K562 (cell line): ENCODE results near the gene EDA. TPM values are rescaled to one million over a fixed set of nuclear protein-coding genes. Genes with fewer than 3 reads are reported as not detected.

Experiments
- ATAC-seq: fragments of 200-7000 bp; cut with Tn5 transposase; 3 replicates; pipeline ENCODE4 v1.9.1; 2020; ENCODE audit warnings: moderate library complexity
- BruUV-seq: library from RNA; stranded (reverse); fragments of 400-500 nt; replicated peaks from 2 replicates; lab custom pipeline; 2021; lab: Mats Ljungman, UMichigan
- CTCF ChIA-PET: fragments of 300-600 bp; formaldehyde crosslinking; extraction: SDS; loops from one replicate; lab custom pipeline; 2021; ENCODE audit warnings: low intra/inter-chr PET ratio; lab: Yijun Ruan, JAX
- POLR2A ChIA-PET: fragments of 300-600, 350-650 bp; sonication (Branson Sonifier 250); formaldehyde crosslinking; extraction: SDS; loops from one replicate; lab custom pipeline; 2021; ENCODE audit warnings: antibody characterized with exemption, inconsistent platforms; lab: Yijun Ruan, JAX
- DNase-seq, 4 experiments: peaks; one replicate each; pipeline versions ENCODE4 v3.0.0 to v3.0.0-alpha.2; 2011 to 2018; ENCODE audit warnings: low spot score in 3 of 4, mixed read lengths in 3 of 4; ENCODE audit errors: extremely low read depth in 1 of 4
- FAIRE-seq: peaks from 2 replicates; lab custom pipeline; 2011; peaks lifted over from hg19 to GRCh38; lab: Jason Lieb, UNC
- H2AFZ ChIP-seq: 2 replicates; pipeline ENCODE4 v1.6.0; 2011; ENCODE audit warnings: low read depth, low read length, control low read depth, inconsistent platforms
- H3K27ac ChIP-seq: fragments of 200-600 bp; 3 replicates; pipeline ENCODE4 v1.8.0; 2011; ENCODE audit warnings: low read depth, mild to moderate bottlenecking, control low read depth, inconsistent platforms, low read length, moderate library complexity, mixed read lengths; ENCODE audit errors: extremely low read depth
- H3K27me3 ChIP-seq, 2 experiments: fragments of 300-600 bp in 1 of 2; 2 replicates in 1 of 2; 3 replicates in 1 of 2; pipeline versions ENCODE4 v1.6.0 to v1.8.0; 2011; ENCODE audit warnings: inconsistent platforms in 2 of 2, low read length in 2 of 2, mild to moderate bottlenecking in 1 of 2, mixed read lengths in 1 of 2, moderate library complexity in 1 of 2; ENCODE audit not compliant: control insufficient read depth in 2 of 2, insufficient read depth in 2 of 2
- H3K36me3 ChIP-seq: fragments of 300-600 bp; 3 replicates; pipeline ENCODE4 v1.8.0; 2011; ENCODE audit warnings: mild to moderate bottlenecking, low read length, inconsistent platforms; ENCODE audit not compliant: control insufficient read depth, insufficient read depth
- H3K4me1 ChIP-seq, 2 experiments: fragments of 200-600 bp in 1 of 2; replicated peaks in 1 of 2; 2 replicates in 1 of 2; 3 replicates in 1 of 2; pipeline versions ENCODE4 v1.5.1 to v1.8.0; 2011; ENCODE audit warnings: inconsistent platforms in 2 of 2, low read length in 2 of 2, mild to moderate bottlenecking in 1 of 2, mixed read lengths in 1 of 2, moderate library complexity in 1 of 2; ENCODE audit not compliant: control insufficient read depth in 2 of 2, insufficient read depth in 2 of 2
- H3K4me2 ChIP-seq: 2 replicates; pipeline ENCODE4 v1.6.1; 2011; ENCODE audit warnings: low read length, control low read depth, inconsistent platforms, mixed read lengths; ENCODE audit not compliant: insufficient read depth
- H3K4me3 ChIP-seq: fragments of 200-600 bp; sonication (generic), shearing (Covaris generic); 2 replicates; pipeline ENCODE4 v1.5.1; 2016; ENCODE audit warnings: control low read depth, inconsistent platforms
- H3K79me2 ChIP-seq: fragments of 200-600 bp; 3 replicates; pipeline ENCODE4 v1.8.0; 2011; ENCODE audit warnings: low read length, inconsistent platforms; ENCODE audit not compliant: control insufficient read depth, insufficient read depth
- H3K9ac ChIP-seq, 2 experiments: 2 replicates each; pipeline versions ENCODE4 v1.6.0 to v1.6.1; 2011; ENCODE audit warnings: low read depth in 2 of 2, low read length in 2 of 2, control low read depth in 1 of 2, inconsistent platforms in 1 of 2, mild to moderate bottlenecking in 1 of 2, mixed read lengths in 1 of 2; ENCODE audit not compliant: insufficient read depth in 1 of 2
- H3K9me1 ChIP-seq: one replicate; pipeline ENCODE4 v1.6.0; 2011; ENCODE audit warnings: inconsistent platforms, mild to moderate bottlenecking, low read length, moderate library complexity; ENCODE audit not compliant: control insufficient read depth, insufficient read depth
- H3K9me3 ChIP-seq: replicated peaks from 2 replicates; pipeline ENCODE4 v1.5.1; 2011; ENCODE audit warnings: low read depth, low read length, inconsistent platforms; ENCODE audit not compliant: control insufficient read depth, insufficient read depth
- H4K20me1 ChIP-seq: replicated peaks from 2 replicates; pipeline ENCODE4 v1.6.1; 2011; ENCODE audit warnings: low read length, inconsistent platforms, mixed read lengths; ENCODE audit not compliant: control insufficient read depth, insufficient read depth
- BRF2 ChIP-seq: IDR thresholded peaks from 3 replicates; pipeline ENCODE4 v1.6.1; 2011; ENCODE audit warnings: borderline replicate concordance, mild to moderate bottlenecking; ENCODE audit not compliant: insufficient read length, insufficient read depth
- E2F1 ChIP-seq: sonication (generic); formaldehyde crosslinking; IDR thresholded peaks from 2 replicates; pipeline ENCODE4 v1.8.1; 2023; ENCODE audit warnings: mild to moderate bottlenecking, missing genetic modification reagents, moderate library complexity
- NEUROD1 ChIP-seq: fragments of 150-350 bp; IDR thresholded peaks from 2 replicates; pipeline ENCODE4 v1.6.1; 2014; ENCODE audit warnings: borderline replicate concordance, low read length, low read depth; ENCODE audit not compliant: partially characterized antibody
- PHF20 ChIP-seq: fragments of 450-650 bp; IDR thresholded peaks from 2 replicates; pipeline ENCODE4 v1.6.1; 2018; ENCODE audit not compliant: partially characterized antibody
- SMC3 ChIP-seq: conservative IDR thresholded peaks from 2 replicates; pipeline ENCODE4 v1.6.1; 2011; ENCODE audit warnings: low read depth, low read length, improper control_type of control experiment; ENCODE audit not compliant: insufficient read depth
- ZNF696 ChIP-seq: fragments of 250-450 bp; sonication (Bioruptor Pico); conservative IDR thresholded peaks from 2 replicates; pipeline ENCODE4 v1.4.0; 2020; ENCODE audit warnings: mild to moderate bottlenecking, moderate library complexity
- ZNF766 ChIP-seq: fragments of 200-800 bp; sonication (Bioruptor generic); conservative IDR thresholded peaks from 2 replicates; pipeline ENCODE4 v1.6.1; 2016; ENCODE audit warnings: missing genetic modification characterization, missing compliant biosample characterization
- WGBS: fragments of 100-300 bp; shearing (Covaris generic); methylation state at CpG from one replicate; pipeline ENCODE4 v1.1.6; 2016; ENCODE audit warnings: low coverage, mixed read lengths; ENCODE audit not compliant: insufficient coverage; ENCODE audit errors: missing lambda C conversion rate; 5-methylcytosine and 5-hydroxymethylcytosine counted together
- in situ Hi-C: fragments of 300-500 bp; cut with MboI; formaldehyde crosslinking; loops from 4 replicates; pipeline ENCODE4 v1.15.0; 2018; ENCODE audit warnings: inconsistent platforms, mixed read lengths
- intact Hi-C: fragments of 100-400 bp; cut with micrococcal nuclease; formaldehyde crosslinking; loops from 2 replicates; pipeline ENCODE4 v1.14.2; 2022
- polyA plus RNA-seq, 8 experiments: library from polyadenylated mRNA; depleted of rRNA in 4 of 8; stranded (reverse) in 5 of 8; unstranded in 3 of 8; fragments of >200 nt; fragmentation: Nextera tagmentation in 2 of 8; fragmentation: Illumina TruSeq in 1 of 8; extraction: Ambion mirVana in 2 of 8; extraction: Trizol in 1 of 8; gene quantifications; 2 replicates each; pipeline versions ENCODE4 v1.2.1 to v1.2.3, GENCODE V29; 2011 to 2014; ENCODE audit warnings: inconsistent platforms in 1 of 8, missing spikeins in 1 of 8
- total RNA-seq, 7 experiments: library from RNA; depleted of rRNA in 6 of 7; stranded (reverse); fragments of >200 nt in 6 of 7; fragmentation: Illumina TruSeq in 2 of 7; extraction: Trizol in 2 of 7; gene quantifications; 2 replicates each; pipeline versions ENCODE4 v1.2.1 to v1.2.3, GENCODE V29; 2011 to 2021; ENCODE audit warnings: low replicate concordance in 1 of 7

The EDA gene
- total and polyA plus RNA-seq, 9 of the 15 experiments (the other 6 are each of a cell fraction or from before 2014, with no cell fraction given), result 0.03 to 0.40 (median 0.07) TPM

- in situ Hi-C loops (no loop called here), intact Hi-C loops (no loop called here)
- no peak for ATAC-seq
- no peak for TF ChIP-seq ZNF696 (CRISPR knock-in tag)
- no peak for TF ChIP-seq NEUROD1
- no peak for TF ChIP-seq E2F1 (CRISPR knock-in tag)
- no peak for TF ChIP-seq BRF2
- no peak for TF ChIP-seq PHF20
- TF ChIP-seq SMC3, result no peak
- TF ChIP-seq ZNF766 (CRISPR knock-in tag), result no peak
- Histone ChIP-seq H3K36me3 (no peaks in the 10 kb centered on the region), H3K27ac (no peak overlapping the region), H3K9me1 (no peaks in the 10 kb centered on the region), H4K20me1 (no peaks in the 10 kb centered on the region), H3K9ac (no peak overlapping the region), H3K4me1 (no peaks in the 10 kb centered on the region), H2AFZ (no peak overlapping the region), H3K9me3 (no peaks in the 10 kb centered on the region), H3K27me3 (no peaks in the 10 kb centered on the region), H3K4me2 (no peak overlapping the region), H3K4me3 (no peak overlapping the region), H3K79me2 (no peaks in the 10 kb centered on the region)
- FAIRE-seq, result no peak
- WGBS, result 5% methylated on average over 2 of the region's 2 CpGs
- ChIA-PET CTCF (no interaction called here), POLR2A (no interaction called here)
- BruUV-seq, result no TSS peak
- no peak for DNase-seq
These were observed 54.2 kb downstream of the EDA start for GRCh38 chrX:69670001-69670555.
